GM15510 (cell line): ENCODE measurements around the gene LTBP4.
A peak's percentile ranks its signal among the peaks of the same experiment; 100 is the strongest.

Source experiments
- POLR2A ChIP-seq: IDR thresholded peaks from 3 replicates; pipeline ENCODE4 v1.6.1; 2011; ENCODE audit warnings: borderline replicate concordance; ENCODE audit not compliant: insufficient read length; ENCODE audit errors: extremely low read depth

LTBP4 gene

GRCh38 chr19:40599331-40599901, 1.8 kb upstream of the LTBP4 start:
- TF ChIP-seq POLR2A = no peak

- no peak for TF ChIP-seq POLR2A
Measured at GRCh38 chr19:40599902-40600569, 1.1 kb upstream of the LTBP4 start.

GRCh38 chr19:40600570-40601133, 517 bp upstream of the LTBP4 start:
- no peak for TF ChIP-seq POLR2A

GRCh38 chr19:40603071-40603388, 1.9 kb downstream of the LTBP4 start:
- TF ChIP-seq POLR2A = no peak

- no peak for TF ChIP-seq POLR2A
Measured at GRCh38 chr19:40603389-40604170, 2.4 kb downstream of the LTBP4 start.

GRCh38 chr19:40604171-40604646, 3.0 kb downstream of the LTBP4 start:
- TF ChIP-seq POLR2A = no peak

- no peak for TF ChIP-seq POLR2A
Measured at GRCh38 chr19:40604647-40605215, 3.6 kb downstream of the LTBP4 start.

- no peak for TF ChIP-seq POLR2A
Measured at GRCh38 chr19:40605216-40605971, 4.2 kb downstream of the LTBP4 start.

GRCh38 chr19:40607311-40608239, 6.4 kb downstream of the LTBP4 start:
- no peak for TF ChIP-seq POLR2A

GRCh38 chr19:40608240-40608621, 7.1 kb downstream of the LTBP4 start:
- no peak for TF ChIP-seq POLR2A

- no peak for TF ChIP-seq POLR2A
Measured at GRCh38 chr19:40608957-40609356, 7.8 kb downstream of the LTBP4 start.

GRCh38 chr19:40609561-40610395, 8.6 kb downstream of the LTBP4 start:
- peak; percentile 62 for TF ChIP-seq POLR2A
